CD14-positive monocyte (primary cell): Measurements from ENCODE around the gene STRN3. TPM values are rescaled to one million over a fixed set of nuclear protein-coding genes. Genes with fewer than 3 reads are reported as not detected.

Experiments
- DNase-seq, 3 donors: peaks; one replicate each; pipeline ENCODE4 v3.0.0-alpha.2; 2011 to 2022
- H2AFZ ChIP-seq: 2 replicates; pipeline ENCODE4 v1.6.0; 2012; ENCODE audit warnings: mild to moderate bottlenecking, low read depth, low read length, inconsistent platforms; ENCODE audit not compliant: insufficient read depth, poor library complexity, severe bottlenecking
- H3K27ac ChIP-seq, 2 donors: 1 replicate in 1 of 2; 2 replicates in 1 of 2; pipeline ENCODE4 v1.5.1; 2012 to 2013; ENCODE audit warnings: low read length in 2 of 2, control low read depth in 1 of 2, inconsistent platforms in 1 of 2, low read depth in 1 of 2, mild to moderate bottlenecking in 1 of 2
- H3K27me3 ChIP-seq, 2 donors: one replicate each; pipeline versions ENCODE4 v1.6.0 to v1.6.1; 2011 to 2013; ENCODE audit warnings: low read length in 2 of 2; ENCODE audit not compliant: control insufficient read depth in 2 of 2, insufficient read depth in 2 of 2
- H3K36me3 ChIP-seq, 2 donors: replicated peaks in 1 of 2; 1 replicate in 1 of 2; 2 replicates in 1 of 2; pipeline versions ENCODE4 v1.5.1 to v1.6.1; 2012 to 2013; ENCODE audit warnings: low read length in 2 of 2, control low read depth in 1 of 2, inconsistent platforms in 1 of 2, mild to moderate bottlenecking in 1 of 2; ENCODE audit not compliant: insufficient read depth in 2 of 2, control insufficient read depth in 1 of 2
- H3K4me1 ChIP-seq, 2 donors: 1 replicate in 1 of 2; 2 replicates in 1 of 2; pipeline versions ENCODE4 v1.5.1 to v1.6.1; 2012 to 2013; ENCODE audit warnings: low read length in 2 of 2, control low read depth in 1 of 2, inconsistent platforms in 1 of 2, mild to moderate bottlenecking in 1 of 2, moderate library complexity in 1 of 2; ENCODE audit not compliant: insufficient read depth in 2 of 2, control insufficient read depth in 1 of 2
- H3K4me2 ChIP-seq: replicated peaks from 2 replicates; pipeline ENCODE3; 2012; ENCODE audit warnings: low read length, moderate library complexity, mild to moderate bottlenecking; ENCODE audit not compliant: poor library complexity, severe bottlenecking; ENCODE audit errors: extremely low read depth
- H3K4me3 ChIP-seq, 3 experiments: fragments of 200-600 bp in 1 of 3; sonication (generic) in 1 of 3; replicated peaks in 1 of 3; 1 replicate in 2 of 3; 2 replicates in 1 of 3; pipeline ENCODE4 v1.5.1; 2011 to 2013; ENCODE audit warnings: low read length in 3 of 3, mild to moderate bottlenecking in 3 of 3, control low read depth in 2 of 3, low read depth in 2 of 3, inconsistent platforms in 1 of 3, moderate library complexity in 1 of 3
- H3K79me2 ChIP-seq: 2 replicates; pipeline ENCODE4 v1.6.0; 2012; ENCODE audit warnings: mild to moderate bottlenecking, control low read depth, inconsistent platforms, low read length, moderate library complexity; ENCODE audit not compliant: insufficient read depth
- H3K9ac ChIP-seq: 2 replicates; pipeline ENCODE4 v1.6.0; 2017; ENCODE audit warnings: low read length, mild to moderate bottlenecking; ENCODE audit not compliant: insufficient read depth, poor library complexity, severe bottlenecking
- H3K9me3 ChIP-seq, 2 donors: replicated peaks in 1 of 2; 1 replicate in 1 of 2; 2 replicates in 1 of 2; pipeline versions ENCODE4 v1.5.1 to v1.6.1; 2012 to 2013; ENCODE audit warnings: low read length in 2 of 2, control low read depth in 1 of 2; ENCODE audit not compliant: control insufficient read depth in 1 of 2, insufficient read depth in 1 of 2
- H4K20me1 ChIP-seq: 2 replicates; pipeline ENCODE4 v1.6.0; 2012; ENCODE audit warnings: mild to moderate bottlenecking, low read length, control low read depth, moderate library complexity; ENCODE audit not compliant: insufficient read depth
- H3K27ac Mint-ChIP-seq, 7 donors: one replicate each; pipeline ENCODE4 v1.8.0; 2020; ENCODE audit warnings: mild to moderate bottlenecking in 7 of 7, mixed read lengths in 7 of 7, moderate library complexity in 6 of 7, inconsistent platforms in 2 of 7
- H3K27me3 Mint-ChIP-seq, 3 donors: one replicate each; pipeline ENCODE4 v1.8.0; 2021 to 2022; ENCODE audit warnings: low read depth in 3 of 3, mild to moderate bottlenecking in 3 of 3, mixed read lengths in 3 of 3, moderate library complexity in 3 of 3, inconsistent platforms in 1 of 3
- H3K36me3 Mint-ChIP-seq, 2 donors: one replicate each; pipeline ENCODE4 v1.8.0; 2020; ENCODE audit warnings: mixed read lengths in 2 of 2, inconsistent platforms in 1 of 2, mild to moderate bottlenecking in 1 of 2
- H3K4me1 Mint-ChIP-seq: one replicate; pipeline ENCODE4 v1.8.0; 2020; ENCODE audit warnings: mild to moderate bottlenecking, mixed read lengths
- H3K4me3 Mint-ChIP-seq, 2 donors: one replicate each; pipeline ENCODE4 v1.8.0; 2020; ENCODE audit warnings: mild to moderate bottlenecking in 2 of 2, mixed read lengths in 2 of 2, moderate library complexity in 1 of 2
- H3K9me3 Mint-ChIP-seq, 7 donors: one replicate each; pipeline ENCODE4 v1.8.0; 2020 to 2022; ENCODE audit warnings: mixed read lengths in 7 of 7, mild to moderate bottlenecking in 6 of 7, moderate library complexity in 6 of 7, inconsistent platforms in 2 of 7
- CTCF ChIP-seq: fragments of 200-600 bp; IDR thresholded peaks from one replicate; pipeline ENCODE4 v1.8.0; 2022; ENCODE audit warnings: antibody characterized with exemption, mild to moderate bottlenecking
- WGBS: methylation state at CpG from one replicate; pipeline ENCODE4 v1.1.5; 2013; ENCODE audit warnings: missing lambda C conversion rate; ENCODE audit not compliant: insufficient coverage; 5-methylcytosine and 5-hydroxymethylcytosine counted together
- intact Hi-C, 2 donors: fragments of 100-400 bp; cut with micrococcal nuclease; formaldehyde crosslinking; loops; one replicate each; pipeline versions ENCODE4 v1.15.0 to v1.15.1; 2023
- polyA plus RNA-seq, 3 donors: library from polyadenylated mRNA; depleted of rRNA in 1 of 3; unstranded in 2 of 3; stranded (reverse) in 1 of 3; fragments of 300-500 nt in 2 of 3; fragments of >200 nt in 1 of 3; fragmentation: Illumina TruSeq in 2 of 3; gene quantifications; 1 replicate in 2 of 3; 2 replicates in 1 of 3; pipeline ENCODE4 v1.2.3, GENCODE V29; 2012 to 2021

STRN3 gene
- polyA plus RNA-seq, 3 donors = 1.0 to 12.0 (median 3.8) TPM

- Mint-ChIP-seq H3K27ac (peak overlapping the region in 2 of 7 donors; percentile 11 to 72), H3K36me3 (peaks cover 29% of the 10 kb centered on the region in 2 donors), H3K27me3 (no peaks in the 10 kb centered on the region), H3K4me3 (no peak overlapping the region), H3K9me3 (peaks cover 0 to 5% (median 0%) of the 10 kb centered on the region in 7 donors), H3K4me1 (peaks cover 19% of the 10 kb centered on the region)
- Histone ChIP-seq H3K4me3 (no peak overlapping the region), H3K4me1 (no peaks in the 10 kb centered on the region), H3K79me2 (peaks cover 70% of the 10 kb centered on the region), H3K9ac (no peak overlapping the region), H3K27me3 (no peaks in the 10 kb centered on the region), H3K36me3 (peaks cover 23 to 32% of the 10 kb centered on the region in 2 donors), H3K27ac (no peak overlapping the region), H3K9me3 (no peaks in the 10 kb centered on the region), H3K4me2 (no peak overlapping the region), H4K20me1 (peaks cover 43% of the 10 kb centered on the region), H2AFZ (no peak overlapping the region)
- DNase-seq = no peak
- whole genome bisulfite sequencing = 89% methylated on average over 5 of the region's 10 CpGs
- no peak for TF ChIP-seq CTCF
- intact Hi-C loops = no loop called here
Observed at GRCh38 chr14:30958555-30959407, 67.4 kb downstream of the STRN3 start.

- Histone ChIP-seq H3K9ac (no peak overlapping the region), H3K79me2 (peaks cover 61% of the 10 kb centered on the region), H3K4me2 (no peak overlapping the region), H2AFZ (no peak overlapping the region), H4K20me1 (peaks cover 37% of the 10 kb centered on the region), H3K4me3 (no peak overlapping the region), H3K4me1 (no peaks in the 10 kb centered on the region), H3K27ac (no peak overlapping the region), H3K36me3 (peaks cover 32 to 41% of the 10 kb centered on the region in 2 donors), H3K9me3 (no peaks in the 10 kb centered on the region), H3K27me3 (no peaks in the 10 kb centered on the region)
- DNase-seq = no peak
- 100% methylated on average over 2 of the region's 5 CpGs for WGBS
- H3K9me3 Mint-ChIP-seq = peaks cover 0 to 5% (median 0%) of the 10 kb centered on the region in 7 donors
- intact Hi-C loops = no loop called here
- peaks cover 19% of the 10 kb centered on the region for H3K4me1 Mint-ChIP-seq
- H3K36me3 Mint-ChIP-seq = peaks cover 29 to 31% of the 10 kb centered on the region in 2 donors
- H3K27ac Mint-ChIP-seq = no peak overlapping the region
- no peak for TF ChIP-seq CTCF
- H3K27me3 Mint-ChIP-seq = no peaks in the 10 kb centered on the region
- no peak overlapping the region for H3K4me3 Mint-ChIP-seq
Observed at GRCh38 chr14:30957813-30958370, 68.3 kb downstream of the STRN3 start.
